Spleen (tissue), 11 donors: Measurements from ENCODE around the gene ZNF283. TPM values are rescaled to one million over a fixed set of nuclear protein-coding genes. Genes with fewer than 3 reads are reported as not detected.

Experiments used
- DNase-seq: peaks from one replicate; pipeline ENCODE4 v3.0.0-alpha.2; 2020
- H3K27ac ChIP-seq, 8 donors: fragments of 200-600 bp; sonication (generic) in 7 of 8; 1 replicate in 4 of 8; 2 replicates in 4 of 8; pipeline versions ENCODE4 v1.5.0 to v1.8.0; 2016 to 2021; ENCODE audit warnings: inconsistent platforms in 4 of 8, mild to moderate bottlenecking in 4 of 8, moderate library complexity in 1 of 8
- H3K27me3 ChIP-seq, 7 donors: fragments of 200-600 bp; sonication (generic) in 6 of 7; replicated peaks in 1 of 7; 1 replicate in 4 of 7; 2 replicates in 3 of 7; pipeline versions ENCODE4 v1.5.0 to v1.8.0; 2016 to 2021; ENCODE audit warnings: inconsistent platforms in 3 of 7, mild to moderate bottlenecking in 1 of 7
- H3K36me3 ChIP-seq, 6 donors: fragments of 200-600 bp; sonication (generic) in 5 of 6; 1 replicate in 4 of 6; 2 replicates in 2 of 6; pipeline versions ENCODE4 v1.5.0 to v1.8.0; 2016 to 2021; ENCODE audit warnings: inconsistent platforms in 2 of 6
- H3K4me1 ChIP-seq, 6 donors: fragments of 200-600 bp; sonication (generic) in 5 of 6; 1 replicate in 3 of 6; 2 replicates in 3 of 6; pipeline versions ENCODE4 v1.5.0 to v1.8.0; 2016 to 2021; ENCODE audit warnings: inconsistent platforms in 3 of 6
- H3K4me3 ChIP-seq, 8 donors: fragments of 200-600 bp; sonication (generic) in 7 of 8; 1 replicate in 4 of 8; 2 replicates in 4 of 8; pipeline versions ENCODE4 v1.5.0 to v1.8.0; 2016 to 2021; ENCODE audit warnings: inconsistent platforms in 4 of 8, mild to moderate bottlenecking in 4 of 8, moderate library complexity in 2 of 8
- H3K9me3 ChIP-seq, 8 donors: fragments of 200-600 bp; sonication (generic) in 7 of 8; 1 replicate in 4 of 8; 2 replicates in 4 of 8; pipeline versions ENCODE4 v1.5.0 to v1.8.0; 2016 to 2021; ENCODE audit warnings: inconsistent platforms in 4 of 8
- CTCF ChIP-seq, 11 experiments: fragments of 200-600 bp in 7 of 11; fragments of 450-650 bp in 4 of 11; sonication (generic) in 4 of 11; IDR thresholded peaks in 8 of 11; conservative IDR thresholded peaks in 3 of 11; 1 replicate in 7 of 11; 2 replicates in 4 of 11; pipeline versions ENCODE4 v1.4.0 to v1.8.0; 2016 to 2021; ENCODE audit warnings: antibody characterized with exemption in 11 of 11, inconsistent platforms in 4 of 11, mild to moderate bottlenecking in 1 of 11
- POLR2A ChIP-seq, 3 donors: fragments of 450-650 bp; IDR thresholded peaks; one replicate each; pipeline ENCODE4 v1.5.1; 2017; ENCODE audit warnings: antibody characterized with exemption in 3 of 3, mild to moderate bottlenecking in 1 of 3
- POLR2AphosphoS5 ChIP-seq, 3 donors: sonication (generic); formaldehyde crosslinking; IDR thresholded peaks; one replicate each; pipeline ENCODE4 v1.5.1; 2017; ENCODE audit warnings: antibody characterized with exemption in 3 of 3
- whole genome bisulfite sequencing, 5 donors: extraction: QIAGEN DNeasy Blood & Tissue Kit in 3 of 5; methylation state at CpG; one replicate each; pipeline versions ENCODE4 v1.1.5 to v1.1.7; 2013 to 2018; 5-methylcytosine and 5-hydroxymethylcytosine counted together
- intact Hi-C: fragments of 100-400 bp; cut with DNase I; formaldehyde crosslinking; loops from one replicate; pipeline ENCODE4 v1.15.0; 2023; ENCODE audit warnings: low total_unique reads
- polyA plus RNA-seq, 3 donors: library from polyadenylated mRNA; stranded (reverse); fragments of 200-250 nt; gene quantifications; one replicate each; pipeline ENCODE4 v1.2.1, GENCODE V29; 2013
- total RNA-seq, 7 donors: library from RNA; depleted of rRNA in 3 of 7; stranded (reverse); fragments of >200 nt in 3 of 7; fragmentation: NEBNext Ultra II Directional in 4 of 7; extraction: Animal tissue kit (Norgen Biotek cat#: 25700) in 4 of 7; gene quantifications; one replicate each; pipeline versions ENCODE4 v1.1.0 to v1.2.1, GENCODE V29; 2016 to 2021
- donor health status: healthy with polysubstance abuse.
- donor health status: DM: no; HTN: no; CAD: no; lungs with moderate emphysema.
- donor health status: DM: no; HTN: no; CAD: no.
- donor health status: Bipolar disorder and iron deficiency.
- donor health status: healthy.
- donor health status: DM: no; HTN: no; CAD: no.
- donor health status: DM: yes; HTN: yes; CAD: no.

ZNF283 gene
- total and polyA plus RNA-seq, 10 donors, result 1.1 to 15.6 (median 10.6) TPM

GRCh38 chr19:43782311-43782660, 44.8 kb upstream of the ZNF283 start:
- Histone ChIP-seq H3K36me3 (no peaks in the 10 kb centered on the region), H3K4me1 (peaks cover 19 to 81% (median 57%) of the 10 kb centered on the region in 6 donors), H3K27me3 (peaks cover 0 to 7% (median 0%) of the 10 kb centered on the region in 7 donors), H3K27ac (peak overlapping the region in 4 of 8 donors; percentile 11 to 87 (median 84)), H3K4me3 (peak overlapping the region in 3 of 8 donors; percentile 14 to 73 (median 17)), H3K9me3 (no peaks in the 10 kb centered on the region)
- DNase-seq, result no peak
- 64 to 70% (median 64%) methylated on average over 8 of the region's 8 CpGs for WGBS, 5 donors
- intact Hi-C loops, result no loop called here
- TF ChIP-seq POLR2A (IDR thresholded peaks at IDR 0.05), result no peak
- no peak for TF ChIP-seq POLR2AphosphoS5 (IDR thresholded peaks at IDR 0.05)
- no peak for TF ChIP-seq CTCF (IDR thresholded peaks at IDR 0.05 in 8 of 11, conservative IDR thresholded peaks at IDR 0.05 in 3 of 11)

GRCh38 chr19:43782689-43783231, 44.4 kb upstream of the ZNF283 start:
- no peaks in the 10 kb centered on the region for H3K36me3 ChIP-seq
- H3K4me1 ChIP-seq, result peaks cover 14 to 76% (median 52%) of the 10 kb centered on the region in 6 donors
- peaks cover 0 to 7% (median 0%) of the 10 kb centered on the region in 7 donors for H3K27me3 ChIP-seq
- TF ChIP-seq POLR2AphosphoS5 (IDR thresholded peaks at IDR 0.05) (peak; percentile 18 to 65 (median 39)), CTCF (IDR thresholded peaks at IDR 0.05 in 8 of 11, conservative IDR thresholded peaks at IDR 0.05 in 3 of 11) (no peak)
- peak overlapping the region in 3 of 8 donors; percentile 14 to 73 (median 17) for H3K4me3 ChIP-seq
- DNase-seq, result peak; percentile 87
- intact Hi-C loops, result no loop called here
- H3K27ac ChIP-seq, result peak overlapping the region in 5 of 8 donors; percentile 8 to 87 (median 81)
- no peaks in the 10 kb centered on the region for H3K9me3 ChIP-seq
- 65 to 78% (median 77%) methylated on average over 23 to 24 of the region's 24 CpGs for WGBS, 5 donors

GRCh38 chr19:43783636-43784035, 43.5 kb upstream of the ZNF283 start:
- no peak overlapping the region for H3K4me3 ChIP-seq
- WGBS, 5 donors, result 84 to 93% (median 87%) methylated on average over 8 of the region's 8 CpGs
- H3K9me3 ChIP-seq, result no peaks in the 10 kb centered on the region
- no peak for DNase-seq
- peaks cover 8 to 67% (median 44%) of the 10 kb centered on the region in 6 donors for H3K4me1 ChIP-seq
- TF ChIP-seq POLR2A (IDR thresholded peaks at IDR 0.05) (no peak), CTCF (IDR thresholded peaks at IDR 0.05 in 8 of 11, conservative IDR thresholded peaks at IDR 0.05 in 3 of 11) (no peak), POLR2AphosphoS5 (IDR thresholded peaks at IDR 0.05) (no peak)
- intact Hi-C loops, result no loop called here
- H3K27me3 ChIP-seq, result peaks cover 0 to 7% (median 0%) of the 10 kb centered on the region in 7 donors
- H3K27ac ChIP-seq, result peak overlapping the region; percentile 29 to 86 (median 72)
- H3K36me3 ChIP-seq, result no peaks in the 10 kb centered on the region

GRCh38 chr19:43784241-43784980, 42.7 kb upstream of the ZNF283 start:
- TF ChIP-seq POLR2A (IDR thresholded peaks at IDR 0.05), result no peak
- no peak for TF ChIP-seq CTCF (IDR thresholded peaks at IDR 0.05 in 8 of 11, conservative IDR thresholded peaks at IDR 0.05 in 3 of 11)
- no peak for TF ChIP-seq POLR2AphosphoS5 (IDR thresholded peaks at IDR 0.05)
- peak overlapping the region; percentile 29 to 86 (median 72) for H3K27ac ChIP-seq
- 51 to 60% (median 56%) methylated on average over 4 of the region's 4 CpGs for WGBS, 5 donors
- no peak for DNase-seq
- H3K27me3 ChIP-seq, result peaks cover 0 to 13% (median 0%) of the 10 kb centered on the region in 7 donors
- H3K9me3 ChIP-seq, result no peaks in the 10 kb centered on the region
- H3K4me3 ChIP-seq, result no peak overlapping the region
- peaks cover 3 to 59% (median 36%) of the 10 kb centered on the region in 6 donors for H3K4me1 ChIP-seq
- intact Hi-C loops, result no loop called here
- no peaks in the 10 kb centered on the region for H3K36me3 ChIP-seq
